ENCODE data around the gene HUNK. TPM values are rescaled to one million over a fixed set of nuclear protein-coding genes. Genes with fewer than 3 reads are reported as not detected.
"Not testable (repeated sequence)": the region's sequence is repeated elsewhere in the genome, so short reads cannot be mapped to it uniquely, and the experiment has no call there.

Gene HUNK
- total RNA-seq, 1 donor from 2014 or later, result 0.51 TPM

- ChIA-PET POLR2A (no interaction called here), CTCF (no interaction called here)
- Mint-ChIP-seq H3K9me3 (no peaks in the 10 kb centered on the region), H3K27me3 (peaks cover 20% of the 10 kb centered on the region), H3K4me3 (no peak overlapping the region), H3K36me3 (ENCODE audit: low read depth) (no peaks in the 10 kb centered on the region), H3K4me1 (no peaks in the 10 kb centered on the region), H3K27ac (no peak overlapping the region)
- no peak for TF ChIP-seq CTCF (IDR thresholded peaks at IDR 0.05)
- intact Hi-C loops (cut with micrococcal nuclease), result no loop called here
- ATAC-seq (ENCODE audit: low read depth), result no peak
- no peak for DNase-seq
Measured at GRCh38 chr21:31847761-31848160, 25.1 kb upstream of the HUNK start.

GRCh38 chr21:31848326-31848985, 24.4 kb upstream of the HUNK start:
- Mint-ChIP-seq H3K27ac (no peak overlapping the region), H3K4me3 (no peak overlapping the region), H3K4me1 (no peaks in the 10 kb centered on the region), H3K27me3 (peaks cover 20% of the 10 kb centered on the region), H3K9me3 (no peaks in the 10 kb centered on the region), H3K36me3 (ENCODE audit: low read depth) (no peaks in the 10 kb centered on the region)
- no peak for TF ChIP-seq CTCF (IDR thresholded peaks at IDR 0.05)
- CTCF ChIA-PET, result no interaction called here
- POLR2A ChIA-PET, result no interaction called here
- DNase-seq (no peak), ATAC-seq (ENCODE audit: low read depth) (no peak)
- intact Hi-C loops (cut with micrococcal nuclease), result no loop called here

GRCh38 chr21:31850886-31851285, 21.9 kb upstream of the HUNK start:
- no peak for ATAC-seq (ENCODE audit: low read depth)
- ChIA-PET CTCF (no interaction called here), POLR2A (no interaction called here)
- H3K36me3 Mint-ChIP-seq (ENCODE audit: low read depth), result no peaks in the 10 kb centered on the region
- H3K9me3 Mint-ChIP-seq, result no peaks in the 10 kb centered on the region
- DNase-seq, result no peak
- peaks cover 12% of the 10 kb centered on the region for H3K27me3 Mint-ChIP-seq
- no peak for TF ChIP-seq CTCF (IDR thresholded peaks at IDR 0.05)
- no peak overlapping the region for H3K4me3 Mint-ChIP-seq
- intact Hi-C loops (cut with micrococcal nuclease), result no loop called here
- H3K4me1 Mint-ChIP-seq, result no peaks in the 10 kb centered on the region
- H3K27ac Mint-ChIP-seq, result no peak overlapping the region

- Mint-ChIP-seq H3K4me1 (no peaks in the 10 kb centered on the region), H3K36me3 (ENCODE audit: low read depth) (no peaks in the 10 kb centered on the region), H3K9me3 (no peaks in the 10 kb centered on the region), H3K27me3 (peaks cover 2% of the 10 kb centered on the region), H3K27ac (no peak overlapping the region), H3K4me3 (no peak overlapping the region)
- ATAC-seq (ENCODE audit: low read depth), result no peak
- no peak for TF ChIP-seq CTCF (IDR thresholded peaks at IDR 0.05)
- intact Hi-C loops (cut with micrococcal nuclease), result no loop called here
- ChIA-PET POLR2A (no interaction called here), CTCF (no interaction called here)
- no peak for DNase-seq
Measured at GRCh38 chr21:31855180-31855579, 17.6 kb upstream of the HUNK start.

- ChIA-PET POLR2A (no interaction called here), CTCF (interaction anchor here (0.9 kb wide), 1 partner anchor 9 kb away, joined by 3 read pairs; no protein-coding TSS in a partner anchor)
- TF ChIP-seq CTCF (IDR thresholded peaks at IDR 0.05), result no peak
- H3K36me3 Mint-ChIP-seq (ENCODE audit: low read depth), result no peaks in the 10 kb centered on the region
- ATAC-seq (ENCODE audit: low read depth), result no peak
- H3K27me3 Mint-ChIP-seq, result peaks cover 7% of the 10 kb centered on the region
- intact Hi-C loops (cut with micrococcal nuclease), result no loop called here
- no peak overlapping the region for H3K27ac Mint-ChIP-seq
- H3K4me3 Mint-ChIP-seq, result no peak overlapping the region
- H3K4me1 Mint-ChIP-seq, result no peaks in the 10 kb centered on the region
- peaks cover 2% of the 10 kb centered on the region for H3K9me3 Mint-ChIP-seq
- DNase-seq, result no peak
Measured at GRCh38 chr21:31857096-31857495, 15.7 kb upstream of the HUNK start.

- CTCF ChIA-PET, result interaction anchor here (0.9 kb wide), 1 partner anchor 8 kb away, joined by 3 read pairs; no protein-coding TSS in a partner anchor
- POLR2A ChIA-PET, result not testable (repeated sequence)
Measured at GRCh38 chr21:31857631-31858030, 15.2 kb upstream of the HUNK start.

More at GRCh38 chr21:31857631-31858030, 15.2 kb upstream of the HUNK start:
- H3K27me3 Mint-ChIP-seq; ATAC-seq (ENCODE audit: low read depth); H3K4me1 Mint-ChIP-seq; H3K27ac Mint-ChIP-seq; intact Hi-C loops (cut with micrococcal nuclease); H3K4me3 Mint-ChIP-seq; H3K9me3 Mint-ChIP-seq; H3K36me3 Mint-ChIP-seq (ENCODE audit: low read depth); DNase-seq: not testable (repeated sequence)
